ENCODE results near the gene MUSK. TPM values are rescaled to one million over a fixed set of nuclear protein-coding genes. Genes with fewer than 3 reads are reported as not detected.

The MUSK gene
- total and polyA plus RNA-seq, 2 experiments from 2014 or later, result not detected

DNA sequence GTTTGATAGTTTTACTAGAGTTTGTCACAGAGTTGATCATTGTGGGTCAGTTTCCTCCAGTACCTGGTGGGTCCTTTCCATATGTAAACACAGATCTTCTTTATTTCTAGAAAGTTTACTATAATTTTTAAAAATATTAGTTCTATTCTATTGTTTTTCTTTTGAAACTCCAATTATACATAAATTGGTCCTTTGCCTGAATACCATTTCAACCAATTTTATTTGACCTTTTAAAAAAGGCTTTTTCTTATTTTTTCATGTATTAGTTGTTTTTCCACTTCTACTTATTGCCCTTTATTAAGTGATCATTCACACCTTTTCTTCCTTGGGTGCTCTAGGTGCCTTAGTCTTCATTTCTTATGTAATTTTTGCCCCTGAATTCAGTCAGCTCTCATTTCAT is 33.0 kb upstream of the MUSK start (continued):
- TF ChIP-seq, protein P1, sequence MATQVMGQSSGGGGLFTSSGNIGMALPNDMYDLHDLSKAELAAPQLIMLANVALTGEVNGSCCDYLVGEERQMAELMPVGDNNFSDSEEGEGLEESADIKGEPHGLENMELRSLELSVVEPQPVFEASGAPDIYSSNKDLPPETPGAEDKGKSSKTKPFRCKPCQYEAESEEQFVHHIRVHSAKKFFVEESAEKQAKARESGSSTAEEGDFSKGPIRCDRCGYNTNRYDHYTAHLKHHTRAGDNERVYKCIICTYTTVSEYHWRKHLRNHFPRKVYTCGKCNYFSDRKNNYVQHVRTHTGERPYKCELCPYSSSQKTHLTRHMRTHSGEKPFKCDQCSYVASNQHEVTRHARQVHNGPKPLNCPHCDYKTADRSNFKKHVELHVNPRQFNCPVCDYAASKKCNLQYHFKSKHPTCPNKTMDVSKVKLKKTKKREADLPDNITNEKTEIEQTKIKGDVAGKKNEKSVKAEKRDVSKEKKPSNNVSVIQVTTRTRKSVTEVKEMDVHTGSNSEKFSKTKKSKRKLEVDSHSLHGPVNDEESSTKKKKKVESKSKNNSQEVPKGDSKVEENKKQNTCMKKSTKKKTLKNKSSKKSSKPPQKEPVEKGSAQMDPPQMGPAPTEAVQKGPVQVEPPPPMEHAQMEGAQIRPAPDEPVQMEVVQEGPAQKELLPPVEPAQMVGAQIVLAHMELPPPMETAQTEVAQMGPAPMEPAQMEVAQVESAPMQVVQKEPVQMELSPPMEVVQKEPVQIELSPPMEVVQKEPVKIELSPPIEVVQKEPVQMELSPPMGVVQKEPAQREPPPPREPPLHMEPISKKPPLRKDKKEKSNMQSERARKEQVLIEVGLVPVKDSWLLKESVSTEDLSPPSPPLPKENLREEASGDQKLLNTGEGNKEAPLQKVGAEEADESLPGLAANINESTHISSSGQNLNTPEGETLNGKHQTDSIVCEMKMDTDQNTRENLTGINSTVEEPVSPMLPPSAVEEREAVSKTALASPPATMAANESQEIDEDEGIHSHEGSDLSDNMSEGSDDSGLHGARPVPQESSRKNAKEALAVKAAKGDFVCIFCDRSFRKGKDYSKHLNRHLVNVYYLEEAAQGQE (IDR thresholded peaks at IDR 0.05; ENCODE audit: unreplicated experiment), result no peak
- TF ChIP-seq EZH2phosphoT487 (IDR thresholded peaks at IDR 0.05; ENCODE audit: unreplicated experiment) (no peak), STAT1 (IDR thresholded peaks at IDR 0.05; ENCODE audit: unreplicated experiment) (no peak), EZH2 (IDR thresholded peaks at IDR 0.05; ENCODE audit: low read depth, unreplicated experiment) (no peak)
- TF ChIP-seq, protein P2, sequence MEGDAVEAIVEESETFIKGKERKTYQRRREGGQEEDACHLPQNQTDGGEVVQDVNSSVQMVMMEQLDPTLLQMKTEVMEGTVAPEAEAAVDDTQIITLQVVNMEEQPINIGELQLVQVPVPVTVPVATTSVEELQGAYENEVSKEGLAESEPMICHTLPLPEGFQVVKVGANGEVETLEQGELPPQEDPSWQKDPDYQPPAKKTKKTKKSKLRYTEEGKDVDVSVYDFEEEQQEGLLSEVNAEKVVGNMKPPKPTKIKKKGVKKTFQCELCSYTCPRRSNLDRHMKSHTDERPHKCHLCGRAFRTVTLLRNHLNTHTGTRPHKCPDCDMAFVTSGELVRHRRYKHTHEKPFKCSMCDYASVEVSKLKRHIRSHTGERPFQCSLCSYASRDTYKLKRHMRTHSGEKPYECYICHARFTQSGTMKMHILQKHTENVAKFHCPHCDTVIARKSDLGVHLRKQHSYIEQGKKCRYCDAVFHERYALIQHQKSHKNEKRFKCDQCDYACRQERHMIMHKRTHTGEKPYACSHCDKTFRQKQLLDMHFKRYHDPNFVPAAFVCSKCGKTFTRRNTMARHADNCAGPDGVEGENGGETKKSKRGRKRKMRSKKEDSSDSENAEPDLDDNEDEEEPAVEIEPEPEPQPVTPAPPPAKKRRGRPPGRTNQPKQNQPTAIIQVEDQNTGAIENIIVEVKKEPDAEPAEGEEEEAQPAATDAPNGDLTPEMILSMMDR (conservative IDR thresholded peaks at IDR 0.05; ENCODE audit: low read depth in 2 of 2), result no peak

DNA sequence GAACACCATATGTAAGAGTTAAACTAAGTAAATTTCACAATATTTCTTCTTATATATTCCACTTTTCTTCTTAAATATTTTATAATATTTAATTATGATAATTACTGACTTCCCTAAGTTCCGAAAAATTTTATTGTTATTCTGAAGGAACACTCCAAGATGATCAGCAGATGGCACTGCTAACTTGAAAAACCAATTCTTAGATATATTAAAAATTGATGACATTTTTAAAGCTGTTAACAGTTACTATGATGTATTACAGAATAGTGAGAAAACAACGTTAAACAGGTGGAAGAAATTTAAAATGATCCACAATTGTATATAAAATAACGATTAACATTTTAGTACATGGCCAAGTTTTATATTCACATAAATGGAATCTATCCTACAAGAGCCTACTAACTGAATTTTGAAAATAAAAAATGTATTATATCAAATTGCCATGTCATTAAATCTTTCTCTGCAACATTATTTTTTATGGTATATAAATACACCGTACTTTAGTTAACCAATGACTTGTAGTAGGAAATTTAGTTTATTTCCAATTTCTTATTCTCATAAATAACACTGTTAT is 30.1 kb upstream of the MUSK start:
- Histone ChIP-seq H3K4me3 (no peak overlapping the region), H3K4me2 (no peak overlapping the region), H3K4me1 (ENCODE audit: insufficient read depth) (no peaks in the 10 kb centered on the region), H3K36me3 (ENCODE audit: insufficient read depth) (no peaks in the 10 kb centered on the region), H3K9me2 (ENCODE audit: insufficient read depth) (no peaks in the 10 kb centered on the region), H3K79me2 (replicated peaks; ENCODE audit: insufficient read depth) (no peaks in the 10 kb centered on the region), H3K27ac (ENCODE audit: low read depth) (no peak overlapping the region), H3F3A (replicated peaks; ENCODE audit: low read depth) (no peaks in the 10 kb centered on the region), H2AFZ (no peak overlapping the region), H4K20me1 (replicated peaks; ENCODE audit: insufficient read depth) (no peaks in the 10 kb centered on the region), H3K27me3 (ENCODE audit: insufficient read depth) (no peaks in the 10 kb centered on the region)
- ATAC-seq (no peak), DNase-seq (ENCODE audit: low spot score) (peak; percentile 11)
- H3K4me1 Mint-ChIP-seq, result no peaks in the 10 kb centered on the region
- no peak for TF ChIP-seq ZNF331 (CRISPR knock-in tag; IDR thresholded peaks at IDR 0.05; ENCODE audit: low read depth)
- TF ChIP-seq, protein P2 (conservative IDR thresholded peaks at IDR 0.05; ENCODE audit: low read depth in 2 of 2), result peak in 1 of 2 experiments; percentile 48; a peak in 2 of 4 replicates
- no peaks in the 10 kb centered on the region for H3K27me3 Mint-ChIP-seq (ENCODE audit: insufficient read depth, low read depth, poor library complexity)
- no peak overlapping the region for H3K4me3 Mint-ChIP-seq
- peaks cover 9% of the 10 kb centered on the region; the same call in 2 of the 3 replicates for H3K36me3 Mint-ChIP-seq (ENCODE audit: low read depth)
- no peak overlapping the region for H3K27ac Mint-ChIP-seq
- H3K9me3 Mint-ChIP-seq, result peaks cover 20% of the 10 kb centered on the region; the same call in 2 of the 3 replicates

All from GM23338 (cell line).